NCI-H526 (cell line): ENCODE data around the gene RASGRF1.
A peak's percentile ranks its signal among the peaks of the same experiment; 100 is the strongest.
"Not testable (repeated sequence)": the region's sequence is repeated elsewhere in the genome, so short reads cannot be mapped to it uniquely, and the experiment has no call there.

Experiments
- DNase-seq, 2 experiments: peaks; one replicate each; lab custom pipeline; 2025; lab: John Stamatoyannopoulos, UW

RASGRF1 gene

GRCh38 chr15:79008659-79009058, 81.9 kb downstream of the RASGRF1 start:
- no peak for DNase-seq

- peak in 1 of 2 experiments; percentile 28 for DNase-seq
Observed at GRCh38 chr15:79007066-79007465, 83.5 kb downstream of the RASGRF1 start.

- DNase-seq = no peak
Observed at GRCh38 chr15:79006071-79006470, 84.5 kb downstream of the RASGRF1 start.

GRCh38 chr15:79004336-79004735, 86.2 kb downstream of the RASGRF1 start:
- no peak for DNase-seq

- no peak for DNase-seq
Observed at GRCh38 chr15:79003896-79004295, 86.7 kb downstream of the RASGRF1 start.

GRCh38 chr15:79003301-79003700, 87.3 kb downstream of the RASGRF1 start:
- DNase-seq = no peak

GRCh38 chr15:79002581-79002980, 88.0 kb downstream of the RASGRF1 start:
- DNase-seq = no peak

- no peak for DNase-seq
Observed at GRCh38 chr15:78999636-79000035, 90.9 kb downstream of the RASGRF1 start.

GRCh38 chr15:78998526-78998925, 92.1 kb downstream of the RASGRF1 start:
- DNase-seq = no peak

- no peak for DNase-seq
Observed at GRCh38 chr15:78997981-78998499, 92.5 kb downstream of the RASGRF1 start.

GRCh38 chr15:78996894-78997275, 93.7 kb downstream of the RASGRF1 start:
- no peak for DNase-seq

GRCh38 chr15:78995921-78996893, 94.4 kb downstream of the RASGRF1 start:
- DNase-seq = no peak

- DNase-seq = not testable (repeated sequence)
Observed at GRCh38 chr15:78995161-78995560, 95.4 kb downstream of the RASGRF1 start.

GRCh38 chr15:78993931-78994530, 96.5 kb downstream of the RASGRF1 start:
- no peak for DNase-seq

GRCh38 chr15:78993257-78993930, 97.2 kb downstream of the RASGRF1 start:
- no peak for DNase-seq

- no peak for DNase-seq
Observed at GRCh38 chr15:78992416-78993256, 97.9 kb downstream of the RASGRF1 start.

GRCh38 chr15:78991879-78992278, 98.7 kb downstream of the RASGRF1 start:
- DNase-seq = no peak

GRCh38 chr15:78991476-78991875, 99.1 kb downstream of the RASGRF1 start:
- no peak for DNase-seq

GRCh38 chr15:78990278-78990677, 100.3 kb downstream of the RASGRF1 start:
- DNase-seq = no peak

GRCh38 chr15:78989701-78990240, 100.8 kb downstream of the RASGRF1 start:
- DNase-seq = no peak

GRCh38 chr15:78988361-78988911, 102.1 kb downstream of the RASGRF1 start:
- no peak for DNase-seq
